Inflammatory macrophage treated with lipopolysaccharide for 1 hour (primary cell): ENCODE results near the gene RTN4.
"Not testable (repeated sequence)": the region's sequence is repeated elsewhere in the genome, so short reads cannot be mapped to it uniquely, and the experiment has no call there.

ENCODE experiments used
- DNase-seq, 2 donors: peaks; one replicate each; pipeline ENCODE4 v3.0.0-alpha.2; 2020 to 2022

RTN4 gene

DNA sequence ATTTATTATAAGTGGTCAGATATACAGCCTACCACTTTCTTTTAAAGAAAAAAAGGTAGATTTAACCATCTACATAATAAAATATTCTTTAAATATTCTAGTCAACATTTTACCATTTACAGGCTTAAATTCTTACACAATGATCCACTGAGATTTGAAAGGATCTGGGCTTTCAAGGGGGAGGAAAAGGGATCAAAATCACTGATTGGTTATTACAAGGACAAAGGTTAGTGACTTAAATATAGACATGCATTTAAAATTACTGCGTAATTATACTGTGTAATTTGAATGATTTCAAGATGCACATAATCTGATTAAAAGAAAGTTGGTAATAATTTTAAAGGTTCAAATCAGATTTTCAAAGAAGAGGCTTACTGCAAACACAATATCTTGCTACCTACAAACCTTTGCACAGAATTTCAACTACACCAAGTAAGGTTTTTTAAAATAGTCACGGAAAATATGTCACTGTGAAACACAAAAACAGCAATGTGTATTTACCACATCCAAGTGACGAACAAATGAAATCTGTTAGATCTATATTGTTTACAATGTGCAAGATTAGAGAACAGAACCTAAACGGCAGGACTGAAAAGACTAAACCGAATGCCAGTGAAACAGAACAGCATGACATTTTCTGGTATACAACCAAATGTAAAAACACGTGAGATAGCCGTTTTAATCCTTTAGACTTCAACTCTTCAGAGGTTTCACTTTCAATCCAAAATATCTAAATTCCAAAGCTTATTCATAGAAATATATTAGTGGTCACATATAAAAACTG, 40.8 kb downstream of the RTN4 start:
- DNase-seq = no peak

- no peak for DNase-seq
Observed at GRCh38 chr2:55006306-55006705, 43.9 kb downstream of the RTN4 start.

- no peak for DNase-seq
Observed at GRCh38 chr2:55003706-55004639, 46.3 kb downstream of the RTN4 start.

GRCh38 chr2:55001716-55002115, 48.5 kb downstream of the RTN4 start:
- DNase-seq = no peak

- DNase-seq = peak; percentile 41 to 42
Observed at GRCh38 chr2:55000341-55000740, 49.9 kb downstream of the RTN4 start.

DNA sequence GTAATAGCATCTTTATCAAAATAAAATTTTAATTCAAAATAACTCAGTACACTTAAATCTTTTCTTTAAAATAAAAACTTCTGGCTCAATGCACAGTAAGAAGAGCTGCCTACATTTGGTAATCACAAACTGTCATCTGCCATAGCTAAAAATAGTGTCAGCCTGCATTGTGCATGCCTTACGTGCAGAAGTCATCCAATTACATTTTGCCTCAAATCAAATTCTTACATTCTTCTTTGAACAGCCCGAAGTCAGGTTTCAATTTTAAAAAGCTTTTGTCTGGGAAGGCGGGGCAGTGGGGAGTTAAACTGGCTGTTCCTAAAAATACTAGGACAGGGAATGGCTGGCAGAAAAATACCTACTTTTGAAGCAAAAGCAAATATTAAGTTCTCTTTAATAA, 51.1 kb downstream of the RTN4 start:
- no peak for DNase-seq

GRCh38 chr2:54997826-54998225, 52.4 kb downstream of the RTN4 start:
- DNase-seq = no peak

- DNase-seq = no peak
Observed at GRCh38 chr2:54995553-54995952, 54.7 kb downstream of the RTN4 start.

GRCh38 chr2:54990694-54991093, 59.6 kb downstream of the RTN4 start:
- not testable (repeated sequence) for DNase-seq

DNA sequence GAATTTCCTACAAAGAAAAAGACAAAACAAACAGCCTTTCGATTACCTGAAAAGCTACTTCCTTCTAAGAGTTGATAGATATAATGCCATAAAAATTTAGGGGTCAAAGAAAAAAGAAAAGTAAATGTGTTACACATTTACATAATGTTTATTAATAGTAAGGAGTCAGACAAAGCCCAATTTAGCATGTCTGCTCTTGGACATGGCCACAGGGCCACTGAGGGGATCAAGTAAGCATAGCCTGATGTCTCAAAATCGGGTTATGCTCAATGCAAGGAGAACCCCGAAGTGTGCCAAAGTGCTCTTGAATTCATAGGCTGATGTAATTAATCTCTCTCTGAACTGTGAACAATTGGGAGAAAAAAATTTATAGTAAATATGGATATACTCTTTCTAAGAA, 61.6 kb downstream of the RTN4 start:
- DNase-seq = no peak

- no peak for DNase-seq
Observed at GRCh38 chr2:54986264-54986663, 64.0 kb downstream of the RTN4 start.

DNA sequence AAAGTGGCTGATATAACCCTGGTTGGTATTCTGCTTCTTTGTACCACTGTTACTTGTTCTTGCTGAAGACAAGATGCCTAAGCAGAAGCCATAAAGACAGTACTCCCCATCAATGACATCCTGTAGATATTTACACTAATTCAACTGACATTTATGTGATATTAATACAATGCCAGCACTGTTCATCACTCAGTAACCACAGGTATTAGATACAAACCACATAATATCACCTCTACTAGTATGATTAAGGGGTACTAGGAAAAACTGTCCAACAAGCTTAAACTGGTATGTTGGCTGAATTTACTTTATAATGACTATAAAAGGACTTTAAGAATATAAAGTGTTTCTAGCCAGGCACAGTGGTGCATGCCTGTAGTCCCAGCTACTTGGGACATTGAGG, 65.8 kb downstream of the RTN4 start:
- no peak for DNase-seq

DNA sequence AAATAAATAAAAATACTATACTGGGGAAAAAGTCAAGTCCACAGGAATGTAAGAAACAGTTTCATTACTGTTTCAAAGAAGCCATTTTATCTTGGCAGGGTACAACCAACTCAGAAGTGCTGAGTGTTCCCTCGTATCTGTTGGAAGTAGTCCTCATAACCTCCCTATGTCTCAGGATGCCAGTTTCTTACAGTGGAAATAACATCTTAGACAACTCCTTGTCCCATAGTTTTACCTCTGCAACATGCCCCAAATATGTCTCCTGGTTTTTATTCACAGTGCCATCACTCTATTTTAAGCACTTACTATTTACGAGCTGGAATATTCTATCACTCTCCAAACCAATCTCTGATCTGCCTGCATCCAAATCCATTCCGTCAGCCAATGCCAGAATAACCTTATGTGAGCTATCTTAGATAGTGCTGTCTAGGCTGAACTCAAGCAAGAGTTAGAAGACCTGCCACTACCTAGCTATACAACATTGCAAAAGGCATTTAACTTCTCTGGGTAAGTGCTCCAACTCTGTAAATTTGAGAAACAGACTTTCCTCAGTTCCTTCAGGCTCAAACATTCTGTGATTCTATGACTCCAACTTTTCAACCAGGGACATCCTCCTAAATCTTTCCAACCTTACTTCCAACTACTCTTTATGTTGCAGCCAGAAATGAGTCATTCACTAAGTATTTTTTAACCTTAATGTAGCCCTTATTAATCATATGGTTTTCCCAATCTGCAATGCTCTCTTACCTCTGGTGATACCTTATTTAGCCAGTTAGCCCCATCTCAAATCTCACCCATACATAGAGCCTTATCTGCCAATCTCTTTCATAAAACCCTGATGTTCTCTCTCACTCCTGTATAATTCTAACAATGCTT, 66.7 kb downstream of the RTN4 start:
- no peak for DNase-seq

GRCh38 chr2:54981385-54981784, 68.9 kb downstream of the RTN4 start:
- DNase-seq = no peak

GRCh38 chr2:54979321-54980044, 70.8 kb downstream of the RTN4 start:
- peak in 1 of 2 donors; percentile 18 for DNase-seq

GRCh38 chr2:54977149-54977548, 73.1 kb downstream of the RTN4 start:
- no peak for DNase-seq

GRCh38 chr2:54975598-54976492, 74.4 kb downstream of the RTN4 start:
- DNase-seq = no peak

GRCh38 chr2:54975175-54975574, 75.1 kb downstream of the RTN4 start:
- DNase-seq = no peak

DNA sequence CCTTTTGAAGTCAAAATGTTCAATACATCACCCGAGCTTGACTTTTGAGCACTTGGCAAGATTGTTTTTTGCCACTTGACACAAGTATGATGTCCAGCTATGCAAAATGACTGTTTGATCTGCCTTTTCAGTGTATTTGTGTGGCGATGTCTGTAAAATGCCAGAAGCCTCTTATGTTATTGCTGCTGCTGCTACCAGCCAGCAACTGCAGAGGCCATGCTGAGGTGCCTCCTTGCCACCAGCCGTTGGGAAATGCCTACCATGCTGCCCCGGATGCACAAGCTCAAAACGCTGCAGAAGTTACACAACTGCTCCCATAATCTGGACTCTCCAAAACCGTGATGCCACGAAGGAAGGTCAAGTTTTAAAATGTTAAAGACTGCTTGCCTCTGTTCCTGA, 80.3 kb downstream of the RTN4 start:
- DNase-seq = no peak

DNA sequence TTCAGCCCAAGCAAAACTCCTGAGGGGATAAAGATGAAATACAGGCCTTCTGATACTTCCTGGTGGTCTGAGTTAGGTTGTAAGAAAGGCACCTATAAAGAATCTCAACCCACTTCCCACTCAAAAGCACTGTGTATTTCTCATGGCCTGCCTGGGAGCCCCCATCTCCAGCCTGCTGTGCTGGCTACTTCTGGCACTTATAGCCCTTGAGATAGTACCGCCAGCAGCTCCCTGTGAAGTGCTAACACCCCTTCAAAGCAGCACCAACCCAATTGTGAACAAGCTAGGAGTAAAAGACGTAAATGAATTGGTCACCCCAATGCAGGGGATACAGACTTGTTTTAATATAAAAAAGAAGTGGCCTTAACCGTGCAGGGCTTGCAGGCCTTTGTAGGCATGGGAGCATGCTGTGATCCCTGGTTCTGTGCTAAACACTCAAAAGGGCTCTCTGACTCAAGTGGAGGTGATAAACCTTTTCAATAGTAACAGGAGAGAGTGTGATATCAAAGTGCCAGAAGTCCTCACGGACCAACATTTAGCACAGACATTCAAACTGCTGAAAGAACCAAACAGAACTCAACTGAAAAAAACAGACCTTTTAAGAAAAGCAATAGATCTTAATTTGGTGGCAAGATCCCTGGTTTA, 80.8 kb downstream of the RTN4 start:
- DNase-seq = no peak
